Trophoblast cell (in vitro differentiated cells and primary cell): ENCODE measurements around the gene RIC8B.
A peak's percentile ranks its signal among the peaks of the same experiment; 100 is the strongest.

Experiments
- DNase-seq, 2 donors: peaks; one replicate each; pipeline ENCODE4 v3.0.0-alpha.2; 2016
- H2AFZ ChIP-seq: 2 replicates; pipeline ENCODE4 v1.6.1; 2013; ENCODE audit warnings: low read length, moderate library complexity, mild to moderate bottlenecking; ENCODE audit not compliant: insufficient read depth, poor library complexity
- H2AK5ac ChIP-seq: 2 replicates; pipeline ENCODE4 v1.6.1; 2013; ENCODE audit warnings: mild to moderate bottlenecking, low read length
- H2BK120ac ChIP-seq: 2 replicates; pipeline ENCODE4 v1.6.1; 2013; ENCODE audit warnings: low read length, mild to moderate bottlenecking, moderate library complexity; ENCODE audit not compliant: insufficient read depth, poor library complexity
- H2BK12ac ChIP-seq: 2 replicates; pipeline ENCODE4 v1.6.1; 2013; ENCODE audit warnings: mild to moderate bottlenecking, low read length, moderate library complexity
- H2BK5ac ChIP-seq: 2 replicates; pipeline ENCODE4 v1.6.1; 2013; ENCODE audit warnings: low read length, low read depth, moderate library complexity, mild to moderate bottlenecking; ENCODE audit not compliant: poor library complexity
- H3K14ac ChIP-seq: 2 replicates; pipeline ENCODE4 v1.6.1; 2013; ENCODE audit warnings: mild to moderate bottlenecking, low read length
- H3K18ac ChIP-seq: 2 replicates; pipeline ENCODE4 v1.6.1; 2013; ENCODE audit warnings: mild to moderate bottlenecking, low read length
- H3K23ac ChIP-seq: 2 replicates; pipeline ENCODE4 v1.6.1; 2013; ENCODE audit warnings: low read length
- H3K27ac ChIP-seq: 2 replicates; pipeline ENCODE4 v1.5.1; 2013; ENCODE audit warnings: low read depth, mild to moderate bottlenecking, inconsistent platforms, low read length, moderate library complexity
- H3K27me3 ChIP-seq: 2 replicates; pipeline ENCODE4 v1.6.1; 2013; ENCODE audit warnings: inconsistent platforms, mild to moderate bottlenecking, low read length, moderate library complexity; ENCODE audit not compliant: insufficient read depth
- H3K36me3 ChIP-seq, 2 experiments: 1 replicate in 1 of 2; 2 replicates in 1 of 2; pipeline ENCODE4 v1.6.1; 2013; ENCODE audit warnings: low read length in 2 of 2, mild to moderate bottlenecking in 2 of 2, moderate library complexity in 1 of 2; ENCODE audit not compliant: insufficient read depth in 2 of 2, control insufficient read depth in 1 of 2
- H3K4ac ChIP-seq: 2 replicates; pipeline ENCODE4 v1.6.1; 2013; ENCODE audit warnings: low read depth, mild to moderate bottlenecking, low read length, moderate library complexity
- H3K4me1 ChIP-seq, 2 experiments: 1 replicate in 1 of 2; 2 replicates in 1 of 2; pipeline ENCODE4 v1.6.1; 2013; ENCODE audit warnings: low read length in 2 of 2, mild to moderate bottlenecking in 2 of 2, moderate library complexity in 1 of 2; ENCODE audit not compliant: insufficient read depth in 2 of 2, control insufficient read depth in 1 of 2
- H3K4me2 ChIP-seq: 2 replicates; pipeline ENCODE4 v1.6.1; 2013; ENCODE audit warnings: inconsistent platforms, mild to moderate bottlenecking, low read length, moderate library complexity
- H3K4me3 ChIP-seq: 2 replicates; pipeline ENCODE4 v1.5.1; 2013; ENCODE audit warnings: mild to moderate bottlenecking, low read depth, low read length, inconsistent platforms
- H3K79me1 ChIP-seq: one replicate; pipeline ENCODE4 v1.6.1; 2013; ENCODE audit warnings: low read length
- H3K79me2 ChIP-seq: 2 replicates; pipeline ENCODE4 v1.6.1; 2013; ENCODE audit warnings: low read length, mild to moderate bottlenecking; ENCODE audit not compliant: control insufficient read depth, insufficient read depth, poor library complexity
- H3K9ac ChIP-seq: 2 replicates; pipeline ENCODE4 v1.6.1; 2013; ENCODE audit warnings: mild to moderate bottlenecking, low read length
- H3K9me3 ChIP-seq: 2 replicates; pipeline ENCODE4 v1.6.1; 2013; ENCODE audit warnings: low read depth, mild to moderate bottlenecking, control low read depth, inconsistent platforms, low read length; ENCODE audit not compliant: insufficient read depth
- H4K12ac ChIP-seq: 2 replicates; pipeline ENCODE4 v1.6.1; 2013; ENCODE audit warnings: low read depth, mild to moderate bottlenecking, low read length, moderate library complexity
- H4K8ac ChIP-seq: 2 replicates; pipeline ENCODE4 v1.6.1; 2013; ENCODE audit warnings: low read depth, mild to moderate bottlenecking, low read length, moderate library complexity
- H4K91ac ChIP-seq: one replicate; pipeline ENCODE4 v1.6.1; 2013; ENCODE audit warnings: low read depth, mild to moderate bottlenecking, low read length, moderate library complexity
- WGBS: extraction: QIAGEN DNeasy Blood & Tissue Kit; methylation state at CpG from one replicate; pipeline ENCODE4 v1.1.7; 2013; ENCODE audit warnings: missing lambda C conversion rate; ENCODE audit not compliant: insufficient read length, insufficient coverage; ENCODE audit errors: extremely low coverage; 5-methylcytosine and 5-hydroxymethylcytosine counted together

RIC8B gene

GRCh38 chr12:106776897-106777296 is 2.4 kb downstream of the RIC8B start:
- no peak overlapping the region for H4K91ac ChIP-seq
- peaks cover 13% of the 10 kb centered on the region for H3K79me1 ChIP-seq
- no CpG with 5 or more reads among the region's 5 CpGs for WGBS
- H3K36me3 ChIP-seq = peaks cover 0 to 3% of the 10 kb centered on the region in 2 experiments
- peaks cover 6% of the 10 kb centered on the region for H3K79me2 ChIP-seq
- no peak overlapping the region for H4K12ac ChIP-seq
- H4K8ac ChIP-seq = no peak overlapping the region
- H3K27me3 ChIP-seq = no peaks in the 10 kb centered on the region
- H3K9ac ChIP-seq = no peak overlapping the region
- no peak overlapping the region for H3K23ac ChIP-seq
- DNase-seq = no peak
- H3K9me3 ChIP-seq = no peaks in the 10 kb centered on the region
- no peak overlapping the region for H3K4ac ChIP-seq
- H2BK5ac ChIP-seq = no peak overlapping the region
- H2AK5ac ChIP-seq = no peak overlapping the region
- H2BK120ac ChIP-seq = no peak overlapping the region
- no peak overlapping the region for H3K27ac ChIP-seq
- H3K4me2 ChIP-seq = no peak overlapping the region
- H3K4me3 ChIP-seq = no peak overlapping the region
- H2AFZ ChIP-seq = no peak overlapping the region
- H3K14ac ChIP-seq = no peak overlapping the region
- H2BK12ac ChIP-seq = no peak overlapping the region
- peaks cover 2 to 4% of the 10 kb centered on the region in 2 experiments for H3K4me1 ChIP-seq
- no peak overlapping the region for H3K18ac ChIP-seq

GRCh38 chr12:106780010-106780631 is 5.6 kb downstream of the RIC8B start:
- Histone ChIP-seq H4K91ac (no peak overlapping the region), H3K27ac (no peak overlapping the region), H4K12ac (no peak overlapping the region), H2BK5ac (no peak overlapping the region), H2AFZ (no peak overlapping the region), H3K18ac (no peak overlapping the region), H3K4me2 (no peak overlapping the region), H3K4ac (no peak overlapping the region), H3K23ac (no peak overlapping the region), H3K79me2 (peaks cover 2% of the 10 kb centered on the region), H3K36me3 (peaks cover 0 to 3% of the 10 kb centered on the region in 2 experiments), H2BK12ac (no peak overlapping the region), H2AK5ac (no peak overlapping the region), H3K9ac (no peak overlapping the region), H2BK120ac (no peak overlapping the region), H3K4me3 (no peak overlapping the region), H3K4me1 (peaks cover 2 to 5% of the 10 kb centered on the region in 2 experiments), H4K8ac (no peak overlapping the region), H3K14ac (no peak overlapping the region), H3K9me3 (no peaks in the 10 kb centered on the region), H3K27me3 (no peaks in the 10 kb centered on the region), H3K79me1 (peaks cover 2% of the 10 kb centered on the region)
- DNase-seq = peak; percentile 89 to 96
- no CpG with 5 or more reads among the region's 3 CpGs for WGBS

- Histone ChIP-seq H3K4ac (no peak overlapping the region), H4K12ac (no peak overlapping the region), H3K9me3 (no peaks in the 10 kb centered on the region), H3K9ac (no peak overlapping the region), H3K36me3 (peaks cover 0 to 2% of the 10 kb centered on the region in 2 experiments), H2AK5ac (no peak overlapping the region), H2AFZ (no peak overlapping the region), H2BK120ac (no peak overlapping the region), H4K91ac (no peak overlapping the region), H3K27ac (no peak overlapping the region), H2BK5ac (no peak overlapping the region), H3K4me1 (peaks cover 2 to 3% of the 10 kb centered on the region in 2 experiments), H3K27me3 (no peaks in the 10 kb centered on the region), H3K79me1 (peaks cover 2% of the 10 kb centered on the region), H3K4me3 (no peak overlapping the region), H4K8ac (no peak overlapping the region), H3K4me2 (no peak overlapping the region), H3K18ac (no peak overlapping the region), H3K23ac (no peak overlapping the region), H3K79me2 (no peaks in the 10 kb centered on the region), H3K14ac (no peak overlapping the region), H2BK12ac (no peak overlapping the region)
- WGBS = no CpG with 5 or more reads among the region's 1 CpG
- DNase-seq = no peak
Measured at GRCh38 chr12:106782619-106783018, 8.1 kb downstream of the RIC8B start.

- no peak for DNase-seq
- no peak overlapping the region for H2AFZ ChIP-seq
- H3K4me3 ChIP-seq = no peak overlapping the region
- H3K36me3 ChIP-seq = peaks cover 0 to 4% of the 10 kb centered on the region in 2 experiments
- no peak overlapping the region for H3K4me2 ChIP-seq
- no peaks in the 10 kb centered on the region for H3K9me3 ChIP-seq
- no peak overlapping the region for H4K12ac ChIP-seq
- H3K14ac ChIP-seq = no peak overlapping the region
- no peak overlapping the region for H2BK120ac ChIP-seq
- H3K4me1 ChIP-seq = peaks cover 2 to 3% of the 10 kb centered on the region in 2 experiments
- H3K79me2 ChIP-seq = no peaks in the 10 kb centered on the region
- no peak overlapping the region for H3K23ac ChIP-seq
- no peak overlapping the region for H3K18ac ChIP-seq
- H3K9ac ChIP-seq = no peak overlapping the region
- no peak overlapping the region for H2BK5ac ChIP-seq
- no peak overlapping the region for H2BK12ac ChIP-seq
- no peak overlapping the region for H4K8ac ChIP-seq
- H3K27ac ChIP-seq = no peak overlapping the region
- no peaks in the 10 kb centered on the region for H3K27me3 ChIP-seq
- H3K4ac ChIP-seq = no peak overlapping the region
- H4K91ac ChIP-seq = no peak overlapping the region
- H2AK5ac ChIP-seq = no peak overlapping the region
- no CpG with 5 or more reads among the region's 5 CpGs for WGBS
- peaks cover 2% of the 10 kb centered on the region for H3K79me1 ChIP-seq
Measured at GRCh38 chr12:106783515-106783914, 9.0 kb downstream of the RIC8B start.
